IMR-90 (cell line): ENCODE measurements around the gene ELAVL4. TPM values are rescaled to one million over a fixed set of nuclear protein-coding genes. Genes with fewer than 3 reads are reported as not detected.

Experiments used
- ATAC-seq: fragments of 200-7000 bp; cut with Tn5 transposase; 2 replicates; pipeline ENCODE4 v1.9.1; 2020; ENCODE audit warnings: low read depth, mild to moderate bottlenecking, moderate library complexity
- BruUV-seq: library from RNA; stranded (reverse); fragments of 400-500 nt; replicated peaks from 2 replicates; lab custom pipeline; 2021; lab: Mats Ljungman, UMichigan
- CTCF ChIA-PET: fragments of 300-600 bp; formaldehyde crosslinking; extraction: SDS; loops from one replicate; lab custom pipeline; 2021; ENCODE audit warnings: antibody characterized with exemption; lab: Yijun Ruan, JAX
- POLR2A ChIA-PET: fragments of 300-600 bp; sonication (Branson Sonifier 250); formaldehyde crosslinking; loops from one replicate; lab custom pipeline; 2022; ENCODE audit warnings: antibody characterized with exemption; ENCODE audit not compliant: unreplicated experiment; lab: Charles Lee
- DNase-seq: peaks from one replicate; pipeline ENCODE4 v3.0.0; 2013
- H2AFZ ChIP-seq: replicated peaks from 2 replicates; pipeline ENCODE3; 2013; ENCODE audit warnings: low read length, mild to moderate bottlenecking; ENCODE audit not compliant: poor library complexity
- H2AK5ac ChIP-seq: 2 replicates; pipeline ENCODE4 v1.6.1; 2013; ENCODE audit warnings: low read depth, low read length, inconsistent platforms
- H2AK9ac ChIP-seq: replicated peaks from 2 replicates; pipeline ENCODE3; 2013; ENCODE audit warnings: mild to moderate bottlenecking, low read depth, low read length, moderate library complexity; ENCODE audit not compliant: poor library complexity
- H2BK120ac ChIP-seq: 2 replicates; pipeline ENCODE4 v1.6.1; 2013; ENCODE audit warnings: low read depth, low read length, inconsistent platforms
- H2BK15ac ChIP-seq: 3 replicates; pipeline ENCODE4 v1.6.1; 2013; ENCODE audit warnings: low read depth, low read length, inconsistent platforms
- H2BK20ac ChIP-seq: 2 replicates; pipeline ENCODE4 v1.6.1; 2013; ENCODE audit warnings: low read depth, mild to moderate bottlenecking, inconsistent platforms, low read length, moderate library complexity
- H2BK5ac ChIP-seq: 2 replicates; pipeline ENCODE4 v1.6.1; 2013; ENCODE audit warnings: mild to moderate bottlenecking, low read depth, low read length, inconsistent platforms; ENCODE audit not compliant: poor library complexity, severe bottlenecking
- H3K14ac ChIP-seq: replicated peaks from 2 replicates; pipeline ENCODE4 v1.6.1; 2013; ENCODE audit warnings: low read depth, low read length, inconsistent platforms
- H3K18ac ChIP-seq: 2 replicates; pipeline ENCODE4 v1.6.1; 2013; ENCODE audit warnings: low read depth, low read length, control low read depth
- H3K23ac ChIP-seq: 2 replicates; pipeline ENCODE4 v1.6.1; 2013; ENCODE audit warnings: low read depth, low read length, inconsistent platforms
- H3K27ac ChIP-seq: 2 replicates; pipeline ENCODE4 v1.5.1; 2013; ENCODE audit warnings: mild to moderate bottlenecking, control low read depth, low read length; ENCODE audit not compliant: insufficient read depth
- H3K27me3 ChIP-seq: 2 replicates; pipeline ENCODE4 v1.6.1; 2013; ENCODE audit warnings: low read length; ENCODE audit not compliant: control insufficient read depth, insufficient read depth
- H3K36me3 ChIP-seq: 2 replicates; pipeline ENCODE4 v1.6.1; 2013; ENCODE audit warnings: low read length, mixed read lengths; ENCODE audit not compliant: control insufficient read depth, insufficient read depth
- H3K4ac ChIP-seq: 2 replicates; pipeline ENCODE4 v1.6.1; 2013; ENCODE audit warnings: low read depth, low read length, inconsistent platforms
- H3K4me1 ChIP-seq: 2 replicates; pipeline ENCODE4 v1.6.1; 2013; ENCODE audit warnings: low read length, mixed read lengths; ENCODE audit not compliant: control insufficient read depth, insufficient read depth
- H3K4me2 ChIP-seq: 2 replicates; pipeline ENCODE4 v1.6.1; 2013; ENCODE audit warnings: low read depth, mild to moderate bottlenecking, control low read depth, low read length, moderate library complexity
- H3K4me3 ChIP-seq: 2 replicates; pipeline ENCODE4 v1.5.1; 2013; ENCODE audit warnings: low read depth, mild to moderate bottlenecking, control low read depth, low read length, moderate library complexity; ENCODE audit not compliant: insufficient read depth
- H3K56ac ChIP-seq: 2 replicates; pipeline ENCODE4 v1.6.1; 2013; ENCODE audit warnings: low read length, inconsistent platforms; ENCODE audit not compliant: insufficient read depth; ENCODE audit errors: extremely low read depth
- H3K79me1 ChIP-seq, 2 experiments: 2 replicates each; pipeline ENCODE4 v1.6.1; 2013; ENCODE audit warnings: low read length in 2 of 2, inconsistent platforms in 1 of 2, low read depth in 1 of 2
- H3K9ac ChIP-seq: 2 replicates; pipeline ENCODE4 v1.6.1; 2013; ENCODE audit warnings: low read depth, low read length, control low read depth
- H3K9me1 ChIP-seq: 2 replicates; pipeline ENCODE4 v1.6.1; 2013; ENCODE audit warnings: low read length, inconsistent platforms; ENCODE audit not compliant: insufficient read depth
- H3K9me3 ChIP-seq: 2 replicates; pipeline ENCODE4 v1.6.1; 2013; ENCODE audit warnings: low read length; ENCODE audit not compliant: control insufficient read depth, insufficient read depth
- H4K20me1 ChIP-seq: 2 replicates; pipeline ENCODE4 v1.6.1; 2013; ENCODE audit warnings: low read length, inconsistent platforms; ENCODE audit not compliant: insufficient read depth
- H4K5ac ChIP-seq: 2 replicates; pipeline ENCODE4 v1.6.1; 2013; ENCODE audit warnings: mild to moderate bottlenecking, low read depth, low read length, control low read depth
- H4K8ac ChIP-seq, 2 experiments: 2 replicates each; pipeline ENCODE4 v1.6.1; 2013; ENCODE audit warnings: low read depth in 2 of 2, low read length in 2 of 2, control low read depth in 1 of 2, inconsistent platforms in 1 of 2
- H4K91ac ChIP-seq: 2 replicates; pipeline ENCODE4 v1.6.1; 2013; ENCODE audit warnings: low read depth, low read length, inconsistent platforms; ENCODE audit not compliant: insufficient read depth
- BHLHE40 ChIP-seq: fragments of 150-350 bp; IDR thresholded peaks from 2 replicates; pipeline ENCODE4 v1.6.1; 2016; ENCODE audit warnings: mild to moderate bottlenecking, low read depth, low read length
- CEBPB ChIP-seq: IDR thresholded peaks from 2 replicates; pipeline ENCODE4 v1.6.1; 2012; ENCODE audit warnings: low read depth, low read length, improper control_type of control experiment
- CHD1 ChIP-seq: IDR thresholded peaks from 2 replicates; pipeline ENCODE4 v1.6.1; 2012; ENCODE audit warnings: low read depth, low read length, improper control_type of control experiment
- CTCF ChIP-seq: conservative IDR thresholded peaks from 2 replicates; pipeline ENCODE4 v1.5.1; 2012; ENCODE audit warnings: mild to moderate bottlenecking, low read depth, low read length, improper control_type of control experiment
- ELK1 ChIP-seq: fragments of 150-350 bp; IDR thresholded peaks from 2 replicates; pipeline ENCODE4 v1.6.1; 2016; ENCODE audit warnings: low read depth, mild to moderate bottlenecking, low read length, moderate library complexity, borderline replicate concordance
- FOS ChIP-seq: fragments of 150-350 bp; IDR thresholded peaks from 2 replicates; pipeline ENCODE4 v1.6.1; 2016; ENCODE audit warnings: low read depth, low read length
- MAFK ChIP-seq: IDR thresholded peaks from 2 replicates; pipeline ENCODE4 v1.6.1; 2012; ENCODE audit warnings: low read depth, low read length, improper control_type of control experiment
- MAZ ChIP-seq: IDR thresholded peaks from 2 replicates; pipeline ENCODE4 v1.6.1; 2012; ENCODE audit warnings: low read depth, mild to moderate bottlenecking, low read length, improper control_type of control experiment, moderate library complexity, borderline replicate concordance
- MXI1 ChIP-seq: IDR thresholded peaks from 2 replicates; pipeline ENCODE4 v1.6.1; 2012; ENCODE audit warnings: low read depth, mild to moderate bottlenecking, low read length, moderate library complexity, borderline replicate concordance
- NFE2L2 ChIP-seq: fragments of 150-350 bp; IDR thresholded peaks from 2 replicates; pipeline ENCODE4 v1.6.1; 2016; ENCODE audit warnings: low read depth, mild to moderate bottlenecking, low read length
- POLR2A ChIP-seq: IDR thresholded peaks from 2 replicates; pipeline ENCODE4 v1.6.1; 2012; ENCODE audit warnings: mild to moderate bottlenecking, low read depth, low read length
- RAD21 ChIP-seq: IDR thresholded peaks from 2 replicates; pipeline ENCODE4 v1.6.1; 2012; ENCODE audit warnings: low read length, improper control_type of control experiment
- RCOR1 ChIP-seq: IDR thresholded peaks from 2 replicates; pipeline ENCODE4 v1.6.1; 2012; ENCODE audit warnings: mild to moderate bottlenecking, low read length, improper control_type of control experiment; ENCODE audit not compliant: insufficient replicate concordance
- RFX5 ChIP-seq: IDR thresholded peaks from 2 replicates; pipeline ENCODE4 v1.8.0; 2012; ENCODE audit warnings: low read depth, mild to moderate bottlenecking, low read length, moderate library complexity
- SMC3 ChIP-seq: fragments of 150-350 bp; IDR thresholded peaks from 2 replicates; pipeline ENCODE4 v1.6.1; 2016; ENCODE audit warnings: low read depth, mild to moderate bottlenecking, antibody characterized with exemption, low read length, moderate library complexity
- USF2 ChIP-seq: fragments of 150-350 bp; IDR thresholded peaks from 2 replicates; pipeline ENCODE4 v1.6.1; 2017; ENCODE audit warnings: mild to moderate bottlenecking, antibody characterized with exemption, low read length, low read depth
- WGBS, 2 experiments: methylation state at CpG; one replicate each; pipeline versions ENCODE4 v1.1.5 to v1.1.7; 2013; ENCODE audit warnings: missing lambda C conversion rate in 2 of 2; ENCODE audit not compliant: insufficient read length in 1 of 2; ENCODE audit errors: extremely low coverage in 2 of 2; 5-methylcytosine and 5-hydroxymethylcytosine counted together
- dilution Hi-C: fragments of 300-500 bp; cut with HindIII; formaldehyde crosslinking; loops from one replicate; pipeline ENCODE4 v1.14.3; 2018; ENCODE audit warnings: low sequenced_read_pairs; ENCODE audit not compliant: unreplicated experiment
- in situ Hi-C: fragments of 300-500 bp; cut with MboI; formaldehyde crosslinking; loops from 3 replicates; pipeline ENCODE4 v1.14.3; 2019; ENCODE audit warnings: low sequenced_read_pairs, inconsistent platforms, mixed read lengths
- intact Hi-C: fragments of 100-400 bp; cut with micrococcal nuclease; formaldehyde crosslinking; loops from 2 replicates; pipeline ENCODE4 v1.10.0; 2022
- polyA plus RNA-seq, 3 experiments: library from polyadenylated mRNA; depleted of rRNA; stranded (reverse); fragments of >200 nt; gene quantifications; 2 replicates each; pipeline ENCODE4 v1.2.3, GENCODE V29; 2012; ENCODE audit warnings: low replicate concordance in 1 of 3
- total RNA-seq: library from RNA; depleted of rRNA; stranded (reverse); fragments of >200 nt; gene quantifications from 2 replicates; pipeline ENCODE4 v1.2.3, GENCODE V29; 2012

The ELAVL4 gene
- total and polyA plus RNA-seq, 2 of the 4 experiments (the other 2 are of a cell fraction): not detected

- BruUV-seq: no TSS peak
- Histone ChIP-seq H3K14ac (no peak overlapping the region), H2BK5ac (no peak overlapping the region), H4K5ac (no peak overlapping the region), H3K4me1 (no peaks in the 10 kb centered on the region), H4K8ac (no peak overlapping the region), H2BK120ac (no peak overlapping the region), H3K27ac (no peak overlapping the region), H3K23ac (no peak overlapping the region), H3K4ac (no peak overlapping the region), H3K79me1 (no peaks in the 10 kb centered on the region), H4K91ac (no peak overlapping the region), H3K9me1 (no peaks in the 10 kb centered on the region), H3K4me3 (no peak overlapping the region), H3K9me3 (no peaks in the 10 kb centered on the region; the same call in 1 of the 2 replicates), H4K20me1 (no peaks in the 10 kb centered on the region), H3K4me2 (no peak overlapping the region), H2BK15ac (no peak overlapping the region), H2BK20ac (no peak overlapping the region), H3K27me3 (no peaks in the 10 kb centered on the region), H3K18ac (no peak overlapping the region), H3K56ac (no peak overlapping the region), H2AK9ac (no peak overlapping the region), H2AFZ (no peak overlapping the region), H3K9ac (no peak overlapping the region), H3K36me3 (no peaks in the 10 kb centered on the region), H2AK5ac (no peak overlapping the region)
- POLR2A ChIA-PET: no interaction called here
- DNase-seq (no peak), ATAC-seq (no peak)
- intact Hi-C loops (no loop called here), in situ Hi-C loops (no loop called here), dilution Hi-C loops (no loop called here)
- no peak for TF ChIP-seq FOS
- TF ChIP-seq RFX5: no peak
- no peak for TF ChIP-seq ELK1
- TF ChIP-seq CEBPB: no peak
- TF ChIP-seq USF2: no peak
- no peak for TF ChIP-seq RCOR1
- TF ChIP-seq RAD21: no peak
- no peak for TF ChIP-seq MAZ
- no peak for TF ChIP-seq MXI1
- no peak for TF ChIP-seq MAFK
- no peak for TF ChIP-seq BHLHE40
- TF ChIP-seq CTCF: no peak
- no peak for TF ChIP-seq CHD1
- no peak for TF ChIP-seq POLR2A
- no peak for TF ChIP-seq NFE2L2
- TF ChIP-seq SMC3: no peak
- CTCF ChIA-PET: no interaction called here
- WGBS, 2 experiments: 32% methylated on average over 3 of the region's 9 CpGs; no CpG with 5 or more reads in 1 of the 2 experiments
Observed at GRCh38 chr1:50110151-50110550, 1.4 kb downstream of the ELAVL4 start.
